ENCODE results near the gene TMEM134.

DNA sequence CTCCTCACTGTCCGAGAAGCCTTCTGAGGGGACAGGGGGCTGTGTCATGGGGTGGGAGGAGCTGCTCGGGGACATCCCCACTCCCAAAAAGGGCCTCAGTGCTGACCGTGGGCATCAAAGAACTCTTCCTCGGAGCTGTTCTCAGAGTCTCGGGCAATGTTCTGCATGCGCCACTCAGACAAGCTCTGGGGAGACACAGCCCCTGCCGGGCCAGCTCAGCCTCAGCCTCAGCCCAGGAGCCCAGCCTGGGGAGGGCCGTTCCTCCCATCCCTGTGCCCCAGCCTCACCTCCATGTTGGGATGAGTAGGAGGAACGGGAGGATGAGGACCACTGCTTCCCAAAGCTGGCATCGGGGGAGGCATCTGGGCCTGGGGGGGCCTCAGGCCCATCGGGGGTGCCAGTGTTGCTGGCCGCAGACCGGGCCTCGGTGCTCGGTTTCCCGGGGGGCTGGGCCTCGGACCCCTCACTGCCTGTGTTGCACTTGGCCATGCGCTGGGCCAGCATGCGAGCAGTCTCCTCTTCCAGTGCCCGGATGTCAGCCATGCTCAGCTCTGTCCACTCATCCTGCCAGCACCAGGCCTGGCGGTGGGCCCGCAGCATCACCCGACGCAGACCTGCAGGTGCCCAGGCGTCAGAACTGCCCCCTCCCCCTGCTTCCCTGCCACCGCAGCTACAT is 30.9 kb upstream of the TMEM134 start:
- TF ChIP-seq CTCF (IDR thresholded peaks at IDR 0.05) (no peak), ZFX (IDR thresholded peaks at IDR 0.05; ENCODE audit: borderline replicate concordance) (no peak)

Measured in 22Rv1 (cell line).